ENCODE results near the gene WIPF1. TPM values are rescaled to one million over a fixed set of nuclear protein-coding genes. Genes with fewer than 3 reads are reported as not detected.

The WIPF1 gene
- total RNA-seq, 4 donors from 2014 or later, result 2.2 to 17.5 (median 6.0) TPM

DNA sequence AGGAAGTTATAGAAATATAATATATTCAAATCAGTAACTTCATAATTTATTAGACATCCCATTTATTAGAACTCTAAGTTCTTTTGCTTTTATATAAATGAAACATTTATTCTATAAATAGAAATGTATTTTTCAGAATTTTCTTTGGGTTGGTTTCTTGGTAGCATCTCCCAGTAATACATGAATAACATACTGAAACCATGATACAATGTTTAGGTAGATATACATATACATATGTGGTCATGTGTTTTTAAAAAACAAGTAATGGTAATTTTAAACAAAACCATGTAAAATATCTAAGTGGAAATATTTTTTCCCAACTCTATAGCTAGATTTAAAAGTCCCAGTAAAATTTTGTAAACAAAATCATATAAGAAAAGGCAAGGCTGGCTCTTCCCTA lies 36.9 kb downstream of the WIPF1 start:
- Histone ChIP-seq H3K9me3 (no peaks in the 10 kb centered on the region), H3K4me1 (peaks cover 0 to 16% (median 0%) of the 10 kb centered on the region in 3 donors)

DNA sequence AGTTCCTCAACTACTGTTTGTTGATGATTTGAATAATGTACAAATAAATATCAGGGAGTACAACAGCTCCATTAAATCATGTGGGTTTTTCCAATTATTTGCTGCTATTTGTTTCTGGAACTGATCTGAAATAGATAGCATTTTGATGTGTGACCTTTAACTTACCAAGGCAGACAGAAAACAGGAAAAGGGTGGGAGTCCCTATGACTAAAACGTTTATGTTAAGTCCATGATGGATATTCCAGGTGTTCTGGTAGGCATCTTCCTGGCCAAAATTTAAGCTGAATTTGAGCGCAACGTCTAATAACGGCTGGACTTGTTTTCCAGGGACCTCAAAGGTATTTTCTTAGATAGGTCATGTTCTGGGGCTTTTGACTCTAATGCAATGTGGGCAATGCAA lies 41.6 kb downstream of the WIPF1 start:
- WGBS, 2 donors, result 62 to 70% methylated on average over 4 of the region's 4 CpGs
- Histone ChIP-seq H3K9me3 (peaks cover 0 to 7% (median 0%) of the 10 kb centered on the region in 3 donors), H3K27ac (no peak overlapping the region), H3K4me3 (no peak overlapping the region), H3K27me3 (no peaks in the 10 kb centered on the region), H3K36me3 (no peaks in the 10 kb centered on the region), H3K4me1 (peaks cover 0 to 3% (median 0%) of the 10 kb centered on the region in 3 donors)
- intact Hi-C loops (cut with DNase I), result no loop called here
- no peak for TF ChIP-seq POLR2A (IDR thresholded peaks at IDR 0.05)
- TF ChIP-seq, protein P1, sequence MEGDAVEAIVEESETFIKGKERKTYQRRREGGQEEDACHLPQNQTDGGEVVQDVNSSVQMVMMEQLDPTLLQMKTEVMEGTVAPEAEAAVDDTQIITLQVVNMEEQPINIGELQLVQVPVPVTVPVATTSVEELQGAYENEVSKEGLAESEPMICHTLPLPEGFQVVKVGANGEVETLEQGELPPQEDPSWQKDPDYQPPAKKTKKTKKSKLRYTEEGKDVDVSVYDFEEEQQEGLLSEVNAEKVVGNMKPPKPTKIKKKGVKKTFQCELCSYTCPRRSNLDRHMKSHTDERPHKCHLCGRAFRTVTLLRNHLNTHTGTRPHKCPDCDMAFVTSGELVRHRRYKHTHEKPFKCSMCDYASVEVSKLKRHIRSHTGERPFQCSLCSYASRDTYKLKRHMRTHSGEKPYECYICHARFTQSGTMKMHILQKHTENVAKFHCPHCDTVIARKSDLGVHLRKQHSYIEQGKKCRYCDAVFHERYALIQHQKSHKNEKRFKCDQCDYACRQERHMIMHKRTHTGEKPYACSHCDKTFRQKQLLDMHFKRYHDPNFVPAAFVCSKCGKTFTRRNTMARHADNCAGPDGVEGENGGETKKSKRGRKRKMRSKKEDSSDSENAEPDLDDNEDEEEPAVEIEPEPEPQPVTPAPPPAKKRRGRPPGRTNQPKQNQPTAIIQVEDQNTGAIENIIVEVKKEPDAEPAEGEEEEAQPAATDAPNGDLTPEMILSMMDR (IDR thresholded peaks at IDR 0.05), result no peak
- DNase-seq, result no peak

More for the DNA sequence above, 36.9 kb downstream of the WIPF1 start:
- Histone ChIP-seq H3K27me3 (no peaks in the 10 kb centered on the region), H3K4me3 (no peak overlapping the region), H3K36me3 (peaks cover 0 to 22% (median 0%) of the 10 kb centered on the region in 3 donors), H3K27ac (no peak overlapping the region)
- no peak for DNase-seq
- TF ChIP-seq, protein P1 (IDR thresholded peaks at IDR 0.05), result no peak
- TF ChIP-seq POLR2A (IDR thresholded peaks at IDR 0.05), result no peak
- intact Hi-C loops (cut with DNase I), result no loop called here

DNA sequence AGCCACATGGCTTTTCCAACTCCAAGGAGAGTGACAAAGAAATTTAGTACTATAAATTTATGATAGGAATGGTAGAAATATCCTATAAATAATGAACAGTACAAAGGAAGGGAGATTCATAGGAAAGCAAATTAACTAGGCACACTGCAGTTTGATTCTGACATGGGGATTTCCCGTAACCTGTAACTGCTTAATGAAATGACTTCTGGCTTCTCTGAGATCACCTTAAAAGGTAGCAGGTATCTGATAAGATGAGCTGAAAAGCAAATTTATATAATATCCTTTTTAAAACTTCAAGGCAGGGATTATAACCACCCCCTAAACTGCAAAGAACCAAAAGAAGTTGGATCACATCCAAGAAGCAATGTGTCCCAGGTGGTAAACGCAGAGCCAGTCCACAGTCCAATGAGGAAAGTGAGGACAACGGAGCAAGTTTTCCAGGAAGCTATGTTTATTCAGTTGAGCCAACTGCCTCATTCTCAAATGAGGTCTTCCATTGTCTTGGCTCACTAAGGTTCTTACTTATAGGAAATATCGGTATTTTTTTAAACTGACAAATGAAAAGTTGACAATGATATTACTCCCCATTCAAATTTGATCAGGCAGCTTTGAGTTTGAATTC lies 43.0 kb downstream of the WIPF1 start:
- H3K27me3 ChIP-seq, result no peaks in the 10 kb centered on the region

DNA sequence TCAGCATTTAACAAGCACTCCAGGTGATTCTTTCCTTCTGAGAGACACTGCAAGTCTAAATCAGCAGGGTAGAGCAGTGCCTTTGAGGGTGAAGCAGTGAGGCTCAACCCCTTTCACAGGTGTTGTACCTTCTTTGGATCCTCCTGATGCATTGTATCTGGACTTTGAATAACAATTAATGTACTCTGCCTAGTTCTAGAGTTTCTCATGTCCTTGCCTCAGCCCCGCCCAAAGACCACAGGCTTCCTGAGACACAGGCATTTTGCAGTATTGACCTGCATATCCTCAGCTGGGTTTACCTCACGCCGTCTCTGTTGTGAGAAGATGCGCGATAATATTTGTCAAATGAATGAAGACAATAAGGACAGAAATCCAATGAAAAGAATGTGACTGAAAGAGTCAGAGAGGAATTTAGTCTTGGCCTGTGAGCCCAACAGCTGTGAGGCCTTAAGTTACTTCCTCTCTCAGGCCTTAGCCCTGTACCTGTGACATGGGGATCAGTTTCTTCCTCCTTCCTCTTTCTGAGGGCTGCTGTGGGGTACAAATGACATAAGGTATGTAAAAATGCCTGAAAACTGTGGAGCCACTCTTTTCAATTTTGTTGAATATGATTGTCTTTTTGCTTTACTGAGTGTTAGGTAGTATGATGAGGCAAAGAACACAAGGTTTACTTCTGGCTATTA lies 43.7 kb downstream of the WIPF1 start:
- no peak overlapping the region for H3K27ac ChIP-seq
- intact Hi-C loops (cut with DNase I), result no loop called here
- TF ChIP-seq POLR2A (IDR thresholded peaks at IDR 0.05), result no peak
- TF ChIP-seq, protein P1 (IDR thresholded peaks at IDR 0.05), result no peak

More for the DNA sequence above, 43.0 kb downstream of the WIPF1 start:
- 72 to 74% methylated on average over 4 of the region's 4 CpGs for WGBS, 2 donors
- intact Hi-C loops (cut with DNase I), result no loop called here
- H3K27ac ChIP-seq, result no peak overlapping the region
- no peak for DNase-seq
- H3K36me3 ChIP-seq, result no peaks in the 10 kb centered on the region
- no peak for TF ChIP-seq POLR2A (IDR thresholded peaks at IDR 0.05)
- TF ChIP-seq, protein P1 (IDR thresholded peaks at IDR 0.05), result no peak
- H3K4me1 ChIP-seq, result no peaks in the 10 kb centered on the region
- no peak overlapping the region for H3K4me3 ChIP-seq
- H3K9me3 ChIP-seq, result peaks cover 0 to 7% (median 0%) of the 10 kb centered on the region in 3 donors

DNA sequence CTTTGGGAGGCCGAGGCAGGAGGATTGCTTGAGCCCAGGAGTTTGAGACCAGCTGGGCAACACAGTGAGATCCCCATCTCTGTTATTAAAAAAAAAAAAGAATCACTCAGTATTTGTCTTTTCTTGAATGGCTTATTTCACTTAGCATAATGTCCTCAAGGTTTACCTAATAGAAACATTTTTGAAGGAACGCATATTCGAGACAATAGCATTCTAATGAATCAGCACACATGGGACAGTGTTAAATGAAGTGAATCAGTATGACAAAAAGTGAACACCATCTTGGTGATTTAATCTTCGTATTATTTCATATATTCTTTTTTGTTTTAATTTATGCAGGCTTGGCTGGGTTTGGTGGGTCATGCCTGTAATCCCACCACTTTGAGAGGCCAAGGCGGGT lies 44.7 kb downstream of the WIPF1 start:
- no peaks in the 10 kb centered on the region for H3K36me3 ChIP-seq
- H3K4me3 ChIP-seq, result no peak overlapping the region
- H3K27ac ChIP-seq, result no peak overlapping the region
- no peak for TF ChIP-seq POLR2A (IDR thresholded peaks at IDR 0.05)
- TF ChIP-seq, protein P1 (IDR thresholded peaks at IDR 0.05), result no peak
- intact Hi-C loops (cut with DNase I), result no loop called here
- H3K4me1 ChIP-seq, result no peaks in the 10 kb centered on the region
- WGBS, 2 donors, result 89 to 94% methylated on average over 5 of the region's 5 CpGs
- DNase-seq, result no peak
- no peaks in the 10 kb centered on the region for H3K27me3 ChIP-seq
- peaks cover 0 to 7% (median 0%) of the 10 kb centered on the region in 3 donors for H3K9me3 ChIP-seq

More for the DNA sequence above, 43.7 kb downstream of the WIPF1 start:
- peaks cover 0 to 7% (median 0%) of the 10 kb centered on the region in 3 donors for H3K9me3 ChIP-seq
- no peaks in the 10 kb centered on the region for H3K4me1 ChIP-seq
- 67 to 73% methylated on average over 4 to 5 of the region's 5 CpGs for WGBS, 2 donors
- no peaks in the 10 kb centered on the region for H3K27me3 ChIP-seq
- H3K4me3 ChIP-seq, result no peak overlapping the region
- no peaks in the 10 kb centered on the region for H3K36me3 ChIP-seq
- no peak for DNase-seq

All from esophagus squamous epithelium (tissue), 5 donors.